ENCODE data around the gene PLA2G4F.

The PLA2G4F gene

GRCh38 chr15:42131826-42132806, 24.3 kb downstream of the PLA2G4F start:
- ChIA-PET CTCF (interaction anchor here (0.7 to 1.7 kb wide), 4 partner anchors 43 to 142 kb away, joined by 3 to 4 read pairs (median 4); no protein-coding TSS in a partner anchor), POLR2A (ENCODE audit: low non-redundant PET) (no interaction called here)
- no peak for DNase-seq (ENCODE audit: low spot score)
- H3K27ac ChIP-seq = no peak overlapping the region
- TF ChIP-seq, protein P1, sequence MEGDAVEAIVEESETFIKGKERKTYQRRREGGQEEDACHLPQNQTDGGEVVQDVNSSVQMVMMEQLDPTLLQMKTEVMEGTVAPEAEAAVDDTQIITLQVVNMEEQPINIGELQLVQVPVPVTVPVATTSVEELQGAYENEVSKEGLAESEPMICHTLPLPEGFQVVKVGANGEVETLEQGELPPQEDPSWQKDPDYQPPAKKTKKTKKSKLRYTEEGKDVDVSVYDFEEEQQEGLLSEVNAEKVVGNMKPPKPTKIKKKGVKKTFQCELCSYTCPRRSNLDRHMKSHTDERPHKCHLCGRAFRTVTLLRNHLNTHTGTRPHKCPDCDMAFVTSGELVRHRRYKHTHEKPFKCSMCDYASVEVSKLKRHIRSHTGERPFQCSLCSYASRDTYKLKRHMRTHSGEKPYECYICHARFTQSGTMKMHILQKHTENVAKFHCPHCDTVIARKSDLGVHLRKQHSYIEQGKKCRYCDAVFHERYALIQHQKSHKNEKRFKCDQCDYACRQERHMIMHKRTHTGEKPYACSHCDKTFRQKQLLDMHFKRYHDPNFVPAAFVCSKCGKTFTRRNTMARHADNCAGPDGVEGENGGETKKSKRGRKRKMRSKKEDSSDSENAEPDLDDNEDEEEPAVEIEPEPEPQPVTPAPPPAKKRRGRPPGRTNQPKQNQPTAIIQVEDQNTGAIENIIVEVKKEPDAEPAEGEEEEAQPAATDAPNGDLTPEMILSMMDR (conservative IDR thresholded peaks at IDR 0.05; ENCODE audit: low read depth) = no peak

GRCh38 chr15:42131006-42131405, 25.4 kb downstream of the PLA2G4F start:
- H3K27ac ChIP-seq = no peak overlapping the region
- POLR2A ChIA-PET (ENCODE audit: low non-redundant PET) = no interaction called here
- CTCF ChIA-PET = interaction anchor here (1.2 kb wide), 1 partner anchor 142 kb away, joined by 10 read pairs; no protein-coding TSS in a partner anchor
- TF ChIP-seq, protein P1 (conservative IDR thresholded peaks at IDR 0.05; ENCODE audit: low read depth) = no peak
- no peak for DNase-seq (ENCODE audit: low spot score)

DNA sequence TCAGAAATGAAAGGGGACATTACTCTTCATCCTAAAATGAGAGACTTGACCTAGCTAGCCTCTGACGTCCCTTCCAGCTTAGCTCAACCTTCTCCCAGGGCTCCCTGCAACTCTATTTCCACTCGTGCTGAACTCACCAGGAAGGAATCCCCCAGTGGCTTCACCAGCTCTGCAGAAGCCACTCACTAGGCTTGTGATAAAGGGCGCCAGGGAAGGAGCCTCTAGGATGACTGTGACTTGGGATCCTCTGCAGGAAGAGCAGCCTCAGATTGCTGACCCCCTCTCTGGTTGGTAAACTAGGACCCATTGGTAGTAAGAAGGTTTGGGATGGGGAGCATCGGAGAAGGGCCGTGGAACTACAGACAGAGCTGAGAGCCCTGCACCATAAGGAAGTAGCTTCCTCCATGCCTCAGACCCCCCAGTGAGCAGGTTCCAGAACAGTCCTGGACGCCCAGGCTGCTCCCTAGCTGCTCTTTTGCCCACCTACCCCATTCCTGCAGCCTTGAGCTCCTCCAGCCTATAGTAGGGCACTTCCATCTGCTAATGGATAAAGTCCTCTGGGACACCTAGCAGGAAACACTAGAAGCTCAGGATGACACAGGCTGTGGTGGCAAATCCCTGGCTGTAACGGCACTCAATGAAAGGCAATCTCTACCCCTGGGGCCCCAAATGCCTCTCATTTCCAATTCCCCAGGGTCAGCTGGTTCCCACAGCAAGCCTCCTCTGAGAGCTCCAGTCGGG, 26.0 kb downstream of the PLA2G4F start:
- TF ChIP-seq, protein P1 (conservative IDR thresholded peaks at IDR 0.05; ENCODE audit: low read depth) = no peak

GRCh38 chr15:42129364-42129763, 27.1 kb downstream of the PLA2G4F start:
- TF ChIP-seq, protein P1 (conservative IDR thresholded peaks at IDR 0.05; ENCODE audit: low read depth) = no peak
- CTCF ChIA-PET = no interaction called here
- no peak overlapping the region for H3K27ac ChIP-seq
- POLR2A ChIA-PET (ENCODE audit: low non-redundant PET) = no interaction called here
- DNase-seq (ENCODE audit: low spot score) = no peak

More for the DNA sequence above, 26.0 kb downstream of the PLA2G4F start:
- no peak overlapping the region for H3K27ac ChIP-seq
- no peak for DNase-seq (ENCODE audit: low spot score)
- ChIA-PET POLR2A (ENCODE audit: low non-redundant PET) (no interaction called here), CTCF (interaction anchor here (0.6 to 1.2 kb wide), 2 partner anchors 141 to 300 kb away, joined by 6 to 10 read pairs; no protein-coding TSS in a partner anchor)

DNA sequence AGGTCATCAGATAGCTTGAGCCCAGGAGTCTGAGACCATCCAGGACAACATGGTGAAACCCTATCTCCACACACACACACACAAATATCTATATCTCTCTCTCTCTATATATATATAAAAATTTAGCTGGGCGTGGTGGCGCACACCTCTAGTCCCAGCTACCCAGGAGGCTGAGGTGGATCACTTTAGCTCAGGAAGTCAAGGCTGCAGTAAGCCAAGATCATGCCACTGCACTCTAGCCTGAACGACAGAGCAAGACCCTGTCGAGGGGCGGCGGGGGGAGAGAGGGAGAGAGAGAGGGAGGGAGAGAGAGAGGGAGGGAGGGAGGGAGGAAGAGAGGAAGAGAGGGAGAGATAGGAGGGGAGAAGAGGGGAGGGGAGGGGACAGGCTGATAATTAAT, 28.0 kb downstream of the PLA2G4F start:
- ChIA-PET CTCF (no interaction called here), POLR2A (ENCODE audit: low non-redundant PET) (no interaction called here)
- TF ChIP-seq, protein P1 (conservative IDR thresholded peaks at IDR 0.05; ENCODE audit: low read depth) = no peak
- no peak overlapping the region for H3K27ac ChIP-seq
- DNase-seq (ENCODE audit: low spot score) = no peak

- no peak for DNase-seq (ENCODE audit: low spot score)
- ChIA-PET CTCF (interaction anchor here (0.6 to 1.0 kb wide), 2 partner anchors 10 to 14 kb away, joined by 3 to 9 read pairs; no protein-coding TSS in a partner anchor), POLR2A (ENCODE audit: low non-redundant PET) (no interaction called here)
- no peak overlapping the region for H3K27ac ChIP-seq
- TF ChIP-seq, protein P1 (conservative IDR thresholded peaks at IDR 0.05; ENCODE audit: low read depth) = no peak
Observed at GRCh38 chr15:42123546-42123945, 32.9 kb downstream of the PLA2G4F start.

Measured in RWPE1 (cell line).